Measurements from ENCODE around the gene NT5DC2. TPM values are rescaled to one million over a fixed set of nuclear protein-coding genes. Genes with fewer than 3 reads are reported as not detected.

The NT5DC2 gene
- total RNA-seq, 3 donors from 2014 or later: 29.7 to 53.1 (median 42.8) TPM

DNA sequence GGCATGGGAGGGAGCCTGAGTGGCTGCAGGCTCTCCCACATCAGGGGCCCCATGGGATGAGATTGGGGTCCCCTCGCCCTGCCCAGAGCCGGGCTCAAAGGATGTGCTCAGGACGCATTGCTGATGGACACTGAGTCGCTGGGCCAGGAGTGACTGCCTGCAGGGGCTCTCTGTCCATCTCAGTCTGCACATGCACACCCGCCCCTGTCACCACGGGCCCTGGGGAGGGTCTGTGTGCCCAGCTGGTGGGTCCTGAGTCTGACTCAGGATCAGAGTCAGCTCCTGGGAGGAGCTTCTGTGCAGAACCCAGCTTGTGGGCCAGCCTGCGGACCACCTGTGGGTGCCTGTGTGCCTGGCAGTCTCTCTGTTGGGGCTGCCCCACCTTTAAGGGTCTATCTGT is 20.4 kb downstream of the NT5DC2 start:
- H3K4me3 Mint-ChIP-seq: no peak overlapping the region

DNA sequence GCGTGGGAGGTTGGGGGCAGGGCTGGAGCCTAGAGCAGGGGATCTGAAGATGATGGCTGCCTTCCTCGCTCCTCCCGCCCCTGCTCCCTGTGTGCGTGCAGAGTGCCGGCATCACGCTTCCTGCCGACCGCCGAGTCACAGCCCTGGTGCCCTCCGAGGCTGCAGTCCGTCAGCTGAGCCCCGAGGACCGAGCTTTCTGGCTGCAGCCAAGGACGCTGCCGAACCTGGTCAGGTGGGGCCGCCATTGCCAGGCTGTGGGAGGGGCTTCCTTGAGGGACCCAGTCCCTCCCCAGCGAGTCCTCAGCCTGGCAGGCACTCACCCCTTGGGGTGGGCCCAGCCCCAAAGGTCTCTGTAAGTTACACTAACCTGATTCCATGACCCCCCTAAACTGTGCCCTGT is 20.9 kb downstream of the NT5DC2 start:
- DNase-seq: no peak
- Mint-ChIP-seq H3K27me3 (ENCODE audit: low read depth) (no peaks in the 10 kb centered on the region), H3K36me3 (ENCODE audit: insufficient read depth) (no peaks in the 10 kb centered on the region), H3K4me1 (ENCODE audit: low read depth) (no peaks in the 10 kb centered on the region), H3K9me3 (no peaks in the 10 kb centered on the region), H3K4me3 (no peak overlapping the region)
- no peak for ATAC-seq

More for the DNA sequence above, 20.4 kb downstream of the NT5DC2 start:
- no peak for ATAC-seq
- DNase-seq: no peak
- Mint-ChIP-seq H3K9me3 (no peaks in the 10 kb centered on the region), H3K36me3 (ENCODE audit: insufficient read depth) (no peaks in the 10 kb centered on the region), H3K27me3 (ENCODE audit: low read depth) (no peaks in the 10 kb centered on the region), H3K4me1 (ENCODE audit: low read depth) (no peaks in the 10 kb centered on the region)

DNA sequence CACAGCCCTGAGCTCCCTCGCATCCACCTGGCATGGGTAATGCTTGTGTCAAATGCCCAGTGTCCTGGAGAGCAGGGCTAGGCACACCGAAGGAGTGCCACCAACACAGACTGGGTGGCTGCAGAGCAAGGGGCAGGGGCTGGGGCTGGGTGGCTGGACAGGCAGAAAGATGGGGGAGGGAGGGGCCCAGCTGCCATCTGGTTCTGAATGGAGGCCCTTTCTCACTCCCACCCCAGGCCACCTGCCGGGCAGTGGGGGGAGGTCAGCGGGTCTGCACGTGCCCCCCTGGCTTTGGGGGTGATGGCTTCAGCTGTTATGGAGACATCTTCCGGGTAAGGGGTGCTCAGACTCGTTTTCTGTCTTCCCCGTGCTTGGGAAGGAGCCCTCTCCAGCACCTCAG is 21.6 kb downstream of the NT5DC2 start:
- no peaks in the 10 kb centered on the region for H3K36me3 Mint-ChIP-seq (ENCODE audit: insufficient read depth)
- no peak for DNase-seq

DNA sequence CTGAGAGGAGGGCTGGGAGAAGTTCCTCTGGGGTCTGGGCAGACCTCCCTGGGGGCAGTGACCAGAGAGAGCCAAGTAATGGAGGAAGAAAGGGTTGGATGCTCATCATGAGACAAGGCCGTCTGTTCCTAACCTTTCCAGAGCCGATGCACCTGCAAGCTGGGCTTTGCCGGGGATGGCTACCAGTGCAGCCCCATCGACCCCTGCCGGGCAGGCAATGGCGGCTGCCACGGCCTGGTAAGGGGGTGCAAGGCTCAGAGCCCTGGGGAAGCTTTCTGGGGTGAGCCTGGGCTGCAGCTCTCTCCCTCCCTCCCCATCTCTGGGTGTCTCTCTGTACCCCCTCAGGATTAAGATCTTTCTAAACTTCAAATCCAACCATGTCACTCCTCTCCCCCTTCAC is 22.1 kb downstream of the NT5DC2 start:
- H3K36me3 Mint-ChIP-seq (ENCODE audit: insufficient read depth): no peaks in the 10 kb centered on the region

More for the DNA sequence above, 21.6 kb downstream of the NT5DC2 start:
- Mint-ChIP-seq H3K4me3 (no peak overlapping the region), H3K27me3 (ENCODE audit: low read depth) (no peaks in the 10 kb centered on the region), H3K4me1 (ENCODE audit: low read depth) (no peaks in the 10 kb centered on the region), H3K9me3 (no peaks in the 10 kb centered on the region)
- no peak for ATAC-seq

DNA sequence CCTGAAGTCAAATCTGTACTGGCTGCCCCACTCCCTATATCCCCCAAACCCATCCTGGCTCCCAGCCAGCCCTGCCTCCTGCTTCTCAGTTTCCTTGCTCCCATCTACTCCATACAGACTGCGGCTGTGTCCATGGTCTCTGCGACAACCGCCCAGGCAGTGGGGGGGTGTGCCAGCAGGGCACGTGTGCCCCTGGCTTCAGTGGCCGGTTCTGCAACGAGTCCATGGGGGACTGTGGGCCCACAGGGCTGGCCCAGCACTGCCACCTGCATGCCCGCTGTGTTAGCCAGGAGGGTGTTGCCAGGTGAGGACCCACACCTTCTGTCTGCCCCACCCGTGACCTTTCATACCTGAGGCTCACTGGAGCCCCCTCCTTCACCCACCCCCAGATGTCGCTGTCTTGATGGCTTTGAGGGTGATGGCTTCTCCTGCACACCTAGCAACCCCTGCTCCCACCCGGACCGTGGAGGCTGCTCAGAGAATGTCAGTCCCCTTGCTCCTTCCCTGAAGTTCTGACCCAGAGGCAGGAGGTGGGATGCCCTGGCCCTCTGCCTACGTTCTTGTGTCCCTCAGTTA is 23.8 kb downstream of the NT5DC2 start:
- ATAC-seq: no peak
- Mint-ChIP-seq H3K36me3 (ENCODE audit: insufficient read depth) (no peaks in the 10 kb centered on the region), H3K4me3 (no peak overlapping the region), H3K27me3 (ENCODE audit: low read depth) (no peaks in the 10 kb centered on the region), H3K9me3 (no peaks in the 10 kb centered on the region), H3K4me1 (ENCODE audit: low read depth) (no peaks in the 10 kb centered on the region)
- no peak for DNase-seq

More for the DNA sequence above, 22.1 kb downstream of the NT5DC2 start:
- H3K27me3 Mint-ChIP-seq (ENCODE audit: low read depth): no peaks in the 10 kb centered on the region
- H3K4me3 Mint-ChIP-seq: no peak overlapping the region
- no peak for DNase-seq
- no peaks in the 10 kb centered on the region for H3K9me3 Mint-ChIP-seq
- no peak for ATAC-seq
- no peaks in the 10 kb centered on the region for H3K4me1 Mint-ChIP-seq (ENCODE audit: low read depth)

DNA sequence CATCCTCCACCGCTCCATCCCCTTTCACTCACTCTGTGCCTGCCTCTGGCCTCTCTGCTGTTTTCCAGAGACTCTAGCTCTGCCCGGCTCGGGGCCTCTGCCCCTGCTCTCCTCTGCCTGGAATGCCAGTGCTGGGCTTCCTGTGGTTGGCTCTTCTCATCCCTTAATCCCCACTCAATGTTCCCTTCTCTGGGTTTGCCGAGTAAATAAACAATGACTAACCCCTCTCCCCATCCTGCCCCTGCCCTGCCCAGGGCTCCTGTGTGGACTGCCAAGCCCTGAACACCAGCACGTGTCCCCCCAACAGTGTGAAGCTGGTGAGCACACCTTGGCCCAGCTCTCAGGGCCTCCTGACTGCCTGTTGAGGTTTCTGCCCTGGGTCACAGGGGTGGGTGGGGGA is 26.3 kb downstream of the NT5DC2 start:
- Mint-ChIP-seq H3K9me3 (no peaks in the 10 kb centered on the region), H3K4me1 (ENCODE audit: low read depth) (no peaks in the 10 kb centered on the region)

DNA sequence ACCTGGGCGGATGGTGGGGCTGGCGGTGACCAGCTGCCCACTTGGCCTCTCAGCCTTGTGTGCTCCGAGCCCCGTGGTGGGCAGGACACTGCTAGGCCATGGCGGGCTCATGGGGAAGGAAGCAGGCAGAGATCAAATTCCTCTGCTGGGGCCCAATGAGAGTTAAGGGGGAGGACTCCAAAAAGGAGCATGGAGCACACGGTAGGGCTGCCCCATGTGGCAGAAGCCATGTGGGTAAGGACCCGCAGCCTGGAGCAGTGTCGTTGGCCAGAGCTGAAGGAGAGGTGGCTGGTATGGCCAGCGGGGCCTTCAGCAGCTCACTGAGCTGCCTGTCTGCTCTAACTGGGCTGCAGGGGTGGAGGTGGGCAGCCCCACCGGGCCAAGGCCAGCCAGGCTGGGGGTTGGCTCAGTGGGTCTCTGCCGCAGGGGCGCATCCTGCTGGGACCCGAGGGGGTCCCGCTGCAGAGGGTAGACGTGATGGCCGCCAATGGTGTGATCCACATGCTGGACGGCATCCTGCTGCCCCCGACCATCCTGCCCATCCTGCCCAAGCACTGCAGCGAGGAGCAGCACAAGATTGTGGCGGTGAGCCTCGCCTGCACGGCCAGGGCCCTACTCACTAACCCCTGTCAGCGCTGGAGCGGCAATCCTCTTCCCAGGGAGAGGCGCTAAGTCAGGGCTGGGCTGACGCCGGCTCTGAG is 27.2 kb downstream of the NT5DC2 start:
- Mint-ChIP-seq H3K36me3 (ENCODE audit: insufficient read depth) (no peaks in the 10 kb centered on the region), H3K4me1 (ENCODE audit: low read depth) (no peaks in the 10 kb centered on the region), H3K9me3 (no peaks in the 10 kb centered on the region), H3K27me3 (ENCODE audit: low read depth) (no peaks in the 10 kb centered on the region), H3K4me3 (no peak overlapping the region)
- ATAC-seq: no peak
- DNase-seq: no peak

More for the DNA sequence above, 26.3 kb downstream of the NT5DC2 start:
- no peaks in the 10 kb centered on the region for H3K27me3 Mint-ChIP-seq (ENCODE audit: low read depth)
- no peaks in the 10 kb centered on the region for H3K36me3 Mint-ChIP-seq (ENCODE audit: insufficient read depth)
- DNase-seq (no peak), ATAC-seq (no peak)
- no peak overlapping the region for H3K4me3 Mint-ChIP-seq

DNA sequence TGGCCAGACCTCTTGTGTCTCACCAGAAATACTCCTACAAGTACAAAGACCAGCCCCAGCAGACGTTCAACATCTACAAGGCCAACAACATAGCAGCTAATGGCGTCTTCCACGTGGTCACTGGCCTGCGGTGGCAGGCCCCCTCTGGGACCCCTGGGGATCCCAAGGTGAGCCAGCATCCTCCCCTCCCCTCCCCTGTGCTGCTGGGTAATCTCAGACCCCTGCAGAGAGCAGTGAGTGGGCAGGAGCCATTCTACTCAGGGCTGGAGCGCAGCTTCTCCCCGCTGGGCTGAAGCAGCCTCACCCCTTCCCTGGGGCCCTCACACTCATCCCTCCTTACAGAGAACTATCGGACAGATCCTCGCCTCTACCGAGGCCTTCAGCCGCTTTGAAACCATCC is 28.7 kb downstream of the NT5DC2 start:
- Mint-ChIP-seq H3K27me3 (ENCODE audit: low read depth) (no peaks in the 10 kb centered on the region), H3K4me1 (ENCODE audit: low read depth) (no peaks in the 10 kb centered on the region), H3K4me3 (no peak overlapping the region), H3K36me3 (ENCODE audit: insufficient read depth) (no peaks in the 10 kb centered on the region), H3K9me3 (no peaks in the 10 kb centered on the region)
- no peak for DNase-seq
- ATAC-seq: no peak

DNA sequence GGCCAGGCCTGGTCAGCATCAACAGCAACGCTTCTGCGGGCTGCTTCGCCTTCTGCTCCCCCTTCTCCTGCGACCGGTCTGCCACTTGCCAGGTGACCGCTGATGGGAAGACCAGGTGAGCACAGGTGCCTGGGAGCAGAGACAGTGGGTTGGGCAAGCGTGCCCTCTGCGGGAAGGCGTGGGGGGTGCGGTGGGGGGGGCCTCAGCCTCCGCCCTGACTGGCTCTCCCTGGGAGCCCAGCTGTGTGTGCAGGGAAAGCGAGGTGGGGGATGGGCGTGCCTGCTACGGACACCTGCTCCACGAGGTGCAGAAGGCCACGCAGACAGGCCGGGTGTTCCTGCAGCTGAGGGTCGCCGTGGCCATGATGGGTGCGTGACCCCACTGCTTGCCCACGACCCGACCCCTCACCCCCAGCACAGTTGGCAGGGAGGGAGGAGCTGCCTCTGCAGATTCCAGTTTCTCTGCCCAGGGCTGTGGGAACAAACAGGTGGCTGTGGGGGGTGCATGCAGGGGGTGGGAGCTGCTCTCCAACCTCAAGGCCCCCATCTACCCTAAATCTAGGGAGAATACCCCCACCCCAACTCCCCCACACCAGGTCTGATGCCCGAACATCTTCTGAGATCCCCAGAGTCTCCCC is 29.8 kb downstream of the NT5DC2 start:
- no peaks in the 10 kb centered on the region for H3K9me3 Mint-ChIP-seq
- DNase-seq: no peak
- no peak for ATAC-seq
- no peaks in the 10 kb centered on the region for H3K36me3 Mint-ChIP-seq (ENCODE audit: insufficient read depth)
- no peaks in the 10 kb centered on the region for H3K27me3 Mint-ChIP-seq (ENCODE audit: low read depth)
- H3K4me1 Mint-ChIP-seq (ENCODE audit: low read depth): no peaks in the 10 kb centered on the region
- H3K4me3 Mint-ChIP-seq: no peak overlapping the region

DNA sequence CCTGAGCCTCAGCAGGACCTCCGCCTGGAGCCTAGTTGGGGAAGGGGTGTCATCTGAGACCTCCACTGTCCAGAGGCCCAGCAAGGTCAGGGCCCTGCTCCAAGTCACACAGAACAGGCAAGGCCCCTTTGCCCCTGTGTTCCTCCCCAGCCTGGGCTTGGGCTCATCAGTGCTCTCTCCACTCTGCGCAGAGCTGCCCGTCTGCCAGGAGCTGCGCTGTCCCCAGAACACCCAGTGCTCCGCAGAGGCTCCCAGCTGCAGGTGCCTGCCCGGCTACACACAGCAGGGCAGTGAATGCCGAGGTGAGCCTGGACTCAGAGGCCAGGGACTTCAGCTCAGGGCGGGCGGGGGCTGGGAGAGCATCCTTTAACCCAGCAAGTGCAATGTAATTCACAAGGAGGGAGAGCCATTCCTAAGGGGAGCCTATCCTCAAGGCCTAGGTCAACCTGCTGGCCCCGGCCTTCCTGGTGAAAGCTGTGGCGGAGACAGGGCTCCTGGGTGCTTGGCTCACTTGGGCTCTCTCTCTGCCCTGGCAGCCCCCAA is 30.8 kb downstream of the NT5DC2 start:
- no peak for ATAC-seq
- no peak overlapping the region for H3K4me3 Mint-ChIP-seq
- H3K36me3 Mint-ChIP-seq (ENCODE audit: insufficient read depth): no peaks in the 10 kb centered on the region
- no peaks in the 10 kb centered on the region for H3K9me3 Mint-ChIP-seq
- no peaks in the 10 kb centered on the region for H3K27me3 Mint-ChIP-seq (ENCODE audit: low read depth)
- no peaks in the 10 kb centered on the region for H3K4me1 Mint-ChIP-seq (ENCODE audit: low read depth)
- no peak for DNase-seq

DNA sequence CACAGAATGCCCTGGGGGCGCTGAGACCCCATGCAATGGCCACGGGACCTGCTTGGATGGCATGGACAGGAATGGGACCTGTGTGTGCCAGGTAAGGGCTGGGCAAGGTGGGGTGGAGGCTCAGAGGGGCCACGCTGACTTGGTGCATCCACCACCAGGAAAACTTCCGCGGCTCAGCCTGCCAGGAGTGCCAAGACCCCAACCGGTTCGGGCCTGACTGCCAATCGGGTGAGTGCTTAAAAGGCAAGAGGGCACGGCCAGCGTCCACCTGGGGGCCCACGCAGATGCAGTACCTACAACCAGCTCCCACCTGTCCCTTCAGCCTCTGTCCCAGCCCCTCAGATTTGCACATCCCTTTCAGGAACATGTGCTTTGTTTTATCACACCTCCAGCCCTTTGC is 31.7 kb downstream of the NT5DC2 start:
- no peaks in the 10 kb centered on the region for H3K36me3 Mint-ChIP-seq (ENCODE audit: insufficient read depth)
- ATAC-seq: no peak
- DNase-seq: no peak
- no peaks in the 10 kb centered on the region for H3K27me3 Mint-ChIP-seq (ENCODE audit: low read depth)
- no peaks in the 10 kb centered on the region for H3K4me1 Mint-ChIP-seq (ENCODE audit: low read depth)
- H3K4me3 Mint-ChIP-seq: no peak overlapping the region
- H3K9me3 Mint-ChIP-seq: no peaks in the 10 kb centered on the region

DNA sequence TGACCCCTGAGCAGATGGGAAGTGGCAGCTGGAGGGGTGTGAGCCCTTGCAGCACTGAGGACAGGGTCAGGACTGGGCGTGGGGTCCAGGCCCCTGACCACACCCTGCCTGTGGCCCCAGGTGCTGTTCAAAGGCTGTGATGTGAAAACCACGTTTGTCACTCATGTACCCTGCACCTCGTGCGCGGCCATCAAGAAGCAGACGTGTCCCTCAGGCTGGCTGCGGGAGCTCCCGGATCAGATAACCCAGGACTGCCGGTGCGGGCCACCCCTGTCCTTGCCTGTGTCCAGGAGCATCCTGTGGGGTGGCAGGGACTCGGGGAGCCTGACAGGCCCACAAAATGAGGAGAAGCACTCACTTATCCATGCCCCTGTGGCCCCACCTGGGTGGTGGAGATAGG is 32.6 kb downstream of the NT5DC2 start:
- no peaks in the 10 kb centered on the region for H3K4me1 Mint-ChIP-seq (ENCODE audit: low read depth)
- H3K9me3 Mint-ChIP-seq: no peaks in the 10 kb centered on the region
- no peaks in the 10 kb centered on the region for H3K27me3 Mint-ChIP-seq (ENCODE audit: low read depth)
- ATAC-seq: no peak
- DNase-seq: no peak
- no peaks in the 10 kb centered on the region for H3K36me3 Mint-ChIP-seq (ENCODE audit: insufficient read depth)
- H3K4me3 Mint-ChIP-seq: no peak overlapping the region

DNA sequence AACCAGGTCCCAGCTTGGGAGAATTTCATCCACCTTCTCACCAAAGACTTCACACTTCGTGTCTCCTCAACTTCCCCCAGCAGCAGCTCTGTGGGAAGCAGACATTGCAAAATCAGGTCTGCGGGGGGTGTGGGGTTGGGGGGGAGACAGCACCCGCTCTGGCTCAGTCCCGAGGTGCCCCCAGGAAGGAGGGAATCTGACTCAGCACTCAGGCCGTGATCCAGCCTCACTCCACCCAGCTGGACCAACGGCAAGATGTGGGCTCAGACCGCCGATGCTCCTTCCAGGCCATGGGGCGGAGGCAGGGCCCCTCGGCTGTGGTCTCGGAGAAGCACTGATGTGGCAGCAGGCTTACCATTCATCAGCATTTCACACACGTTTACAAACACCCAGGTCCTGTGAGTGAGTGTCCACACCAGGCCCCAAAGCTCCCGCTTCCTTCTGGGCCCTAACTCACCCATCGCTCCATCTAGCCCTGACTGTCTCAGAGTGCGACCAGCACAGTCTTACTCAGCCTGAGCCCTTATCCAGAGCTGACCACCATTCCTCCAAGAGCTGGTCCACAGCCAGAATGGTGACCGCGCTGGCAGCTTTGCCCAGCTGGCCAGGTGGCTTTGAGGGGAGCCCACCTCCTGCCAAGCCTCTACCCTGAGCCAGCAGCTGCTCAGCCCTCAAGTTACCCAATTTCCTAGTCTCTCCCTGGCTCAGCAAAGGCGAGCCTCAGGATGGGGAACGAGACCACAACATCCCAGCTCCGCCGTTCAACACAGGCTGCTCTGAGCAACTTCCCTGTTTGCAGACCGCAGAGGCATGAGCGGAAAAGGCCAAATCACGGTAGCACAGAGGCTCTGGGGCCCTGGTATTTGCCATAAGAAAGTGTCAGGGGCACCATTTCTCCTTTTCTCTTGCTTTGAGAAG is 35.3 kb downstream of the NT5DC2 start:
- ATAC-seq: no peak
- no peaks in the 10 kb centered on the region for H3K9me3 Mint-ChIP-seq

More for the DNA sequence above, 35.3 kb downstream of the NT5DC2 start:
- no peaks in the 10 kb centered on the region for H3K4me1 Mint-ChIP-seq (ENCODE audit: low read depth)
- no peak overlapping the region for H3K4me3 Mint-ChIP-seq
- no peaks in the 10 kb centered on the region for H3K27me3 Mint-ChIP-seq (ENCODE audit: low read depth)
- H3K36me3 Mint-ChIP-seq (ENCODE audit: insufficient read depth): no peaks in the 10 kb centered on the region
- no peak for DNase-seq
